H1 (cell line): Measurements from ENCODE around the gene SULF2. TPM values are rescaled to one million over a fixed set of nuclear protein-coding genes. Genes with fewer than 3 reads are reported as not detected.

Experiments
- CTCF ChIA-PET: fragments of 300-600 bp; sonication (Branson Sonifier 250); formaldehyde crosslinking; loops from one replicate; lab custom pipeline; 2021; ENCODE audit not compliant: partially characterized antibody; lab: Charles Lee
- POLR2A ChIA-PET: fragments of 300-600 bp; sonication (Branson Sonifier 250); formaldehyde crosslinking; loops from one replicate; lab custom pipeline; 2021; ENCODE audit warnings: inconsistent platforms; ENCODE audit not compliant: partially characterized antibody; lab: Charles Lee
- DNase-seq, 2 experiments: peaks; one replicate each; pipeline versions ENCODE4 v3.0.0 to v3.0.0-alpha.2; 2010 to 2022; ENCODE audit warnings: low spot score in 2 of 2, low read depth in 1 of 2, mixed read lengths in 1 of 2
- FAIRE-seq: peaks from 2 replicates; lab custom pipeline; 2011; peaks lifted over from hg19 to GRCh38; lab: Jason Lieb, UNC
- H2AFZ ChIP-seq: 2 replicates; pipeline ENCODE4 v1.8.1; 2012; ENCODE audit warnings: low read length, inconsistent platforms
- H2AK5ac ChIP-seq: 2 replicates; pipeline ENCODE4 v1.6.1; 2013; ENCODE audit warnings: low read depth, low read length
- H2BK120ac ChIP-seq: replicated peaks from 2 replicates; pipeline ENCODE3; 2013; ENCODE audit warnings: low read depth, low read length, inconsistent platforms
- H2BK12ac ChIP-seq: 2 replicates; pipeline ENCODE4 v1.6.1; 2013; ENCODE audit warnings: low read depth, low read length
- H2BK15ac ChIP-seq: 2 replicates; pipeline ENCODE4 v1.6.1; 2013; ENCODE audit warnings: low read length
- H2BK20ac ChIP-seq: 2 replicates; pipeline ENCODE4 v1.6.1; 2013; ENCODE audit warnings: low read length
- H2BK5ac ChIP-seq: 2 replicates; pipeline ENCODE4 v1.6.1; 2013; ENCODE audit warnings: low read depth, low read length
- H3K14ac ChIP-seq: 2 replicates; pipeline ENCODE4 v1.6.1; 2013; ENCODE audit warnings: inconsistent platforms; ENCODE audit not compliant: insufficient read length
- H3K18ac ChIP-seq: 2 replicates; pipeline ENCODE4 v1.6.1; 2013; ENCODE audit warnings: low read length; ENCODE audit errors: extremely low read depth
- H3K23ac ChIP-seq: 2 replicates; pipeline ENCODE4 v1.6.1; 2013; ENCODE audit warnings: inconsistent platforms; ENCODE audit not compliant: insufficient read length
- H3K23me2 ChIP-seq: 2 replicates; pipeline ENCODE4 v1.6.1; 2013; ENCODE audit warnings: low read depth, low read length
- H3K27ac ChIP-seq: 2 replicates; pipeline ENCODE4 v1.6.1; 2011; ENCODE audit warnings: low read depth, low read length, inconsistent platforms
- H3K27me3 ChIP-seq, 4 experiments: replicated peaks in 1 of 4; 1 replicate in 1 of 4; 2 replicates in 3 of 4; pipeline versions ENCODE4 v1.6.1 to v1.8.1; 2011 to 2013; ENCODE audit warnings: low read length in 3 of 4, mild to moderate bottlenecking in 3 of 4, inconsistent platforms in 2 of 4, mixed read lengths in 2 of 4, moderate library complexity in 1 of 4; ENCODE audit not compliant: control insufficient read depth in 3 of 4, insufficient read depth in 3 of 4; ENCODE audit errors: extremely low read depth in 1 of 4
- H3K36me3 ChIP-seq, 4 experiments: 2 replicates each; pipeline versions ENCODE4 v1.6.1 to v1.8.1; 2011 to 2013; ENCODE audit warnings: mild to moderate bottlenecking in 4 of 4, low read length in 3 of 4, moderate library complexity in 2 of 4, control low read depth in 1 of 4, inconsistent platforms in 1 of 4; ENCODE audit not compliant: insufficient read depth in 4 of 4, control insufficient read depth in 2 of 4
- H3K4ac ChIP-seq: replicated peaks from 2 replicates; pipeline ENCODE3; 2013; ENCODE audit warnings: low read length, low read depth, mixed read lengths, inconsistent platforms; ENCODE audit not compliant: insufficient read length
- H3K4me1 ChIP-seq, 4 experiments: replicated peaks in 1 of 4; 1 replicate in 1 of 4; 2 replicates in 3 of 4; pipeline versions ENCODE4 v1.6.1 to v1.8.1; 2011 to 2013; ENCODE audit warnings: low read length in 3 of 4, inconsistent platforms in 2 of 4, mixed read lengths in 1 of 4; ENCODE audit not compliant: insufficient read depth in 4 of 4, control insufficient read depth in 3 of 4
- H3K4me2 ChIP-seq, 2 experiments: 2 replicates each; pipeline versions ENCODE4 v1.6.1 to v1.8.1; 2011 to 2013; ENCODE audit warnings: low read depth in 2 of 2, low read length in 2 of 2, control low read depth in 1 of 2, inconsistent platforms in 1 of 2, mild to moderate bottlenecking in 1 of 2; ENCODE audit not compliant: insufficient read depth in 1 of 2
- H3K4me3 ChIP-seq, 4 experiments: fragments of 200-600, 300-600 bp in 1 of 4; sonication (generic), shearing (Covaris generic), sonication (Bioruptor Twin) in 1 of 4; 2 replicates each; pipeline versions ENCODE4 v1.5.1 to v1.8.1; 2011 to 2016; ENCODE audit warnings: low read length in 4 of 4, low read depth in 3 of 4, control low read depth in 2 of 4, inconsistent platforms in 2 of 4, mild to moderate bottlenecking in 2 of 4, mixed read lengths in 1 of 4, moderate library complexity in 1 of 4; ENCODE audit not compliant: insufficient read depth in 2 of 4; ENCODE audit errors: extremely low read depth in 1 of 4
- H3K56ac ChIP-seq: replicated peaks from 2 replicates; pipeline ENCODE3; 2013; ENCODE audit warnings: low read depth, mild to moderate bottlenecking, mixed read lengths, low read length, inconsistent platforms; ENCODE audit not compliant: insufficient read length
- H3K79me1 ChIP-seq: 2 replicates; pipeline ENCODE4 v1.6.1; 2013; ENCODE audit warnings: low read depth, low read length, control low read depth
- H3K79me2 ChIP-seq, 2 experiments: 2 replicates each; pipeline versions ENCODE4 v1.6.1 to v1.8.1; 2012 to 2013; ENCODE audit warnings: low read length in 2 of 2, mild to moderate bottlenecking in 2 of 2, inconsistent platforms in 1 of 2; ENCODE audit not compliant: insufficient read depth in 2 of 2, control insufficient read depth in 1 of 2
- H3K9ac ChIP-seq, 4 experiments: replicated peaks in 1 of 4; 1 replicate in 1 of 4; 2 replicates in 3 of 4; pipeline versions ENCODE4 v1.6.1 to v1.8.1; 2011 to 2013; ENCODE audit warnings: low read depth in 3 of 4, low read length in 3 of 4, control low read depth in 2 of 4, mild to moderate bottlenecking in 2 of 4, moderate library complexity in 2 of 4, inconsistent platforms in 1 of 4; ENCODE audit errors: extremely low read depth in 1 of 4
- H3K9me3 ChIP-seq, 2 experiments: 2 replicates each; pipeline versions ENCODE4 v1.6.1 to v1.8.1; 2012 to 2013; ENCODE audit warnings: mild to moderate bottlenecking in 2 of 2, moderate library complexity in 2 of 2, control low read depth in 1 of 2, inconsistent platforms in 1 of 2, low read depth in 1 of 2, low read length in 1 of 2, mixed read lengths in 1 of 2; ENCODE audit not compliant: insufficient read depth in 2 of 2
- H4K20me1 ChIP-seq, 2 experiments: replicated peaks in 1 of 2; 2 replicates each; pipeline versions ENCODE3 to v1.8.1; 2011 to 2013; ENCODE audit warnings: inconsistent platforms in 2 of 2, low read length in 2 of 2, mild to moderate bottlenecking in 1 of 2; ENCODE audit not compliant: insufficient read depth in 2 of 2, control insufficient read depth in 1 of 2
- H4K5ac ChIP-seq: 2 replicates; pipeline ENCODE4 v1.6.1; 2013; ENCODE audit warnings: low read length, low read depth, mixed read lengths, inconsistent platforms; ENCODE audit not compliant: insufficient read length
- H4K8ac ChIP-seq: 2 replicates; pipeline ENCODE4 v1.8.0; 2013; ENCODE audit warnings: mild to moderate bottlenecking, moderate library complexity, low read length, inconsistent platforms; ENCODE audit not compliant: insufficient read depth; ENCODE audit errors: extremely low read depth
- H4K91ac ChIP-seq: replicated peaks from 2 replicates; pipeline ENCODE3; 2013; ENCODE audit warnings: low read length, mixed read lengths, inconsistent platforms; ENCODE audit not compliant: insufficient read length
- BRCA1 ChIP-seq: IDR thresholded peaks from 2 replicates; pipeline ENCODE4 v1.6.1; 2012; ENCODE audit warnings: low read depth, low read length, improper control_type of control experiment
- CBX8 ChIP-seq: fragments of 300-800, 300-1000 bp; sonication (generic); IDR thresholded peaks from 2 replicates; pipeline ENCODE4 v1.7.1; 2016; ENCODE audit warnings: low read depth, low read length, borderline replicate concordance
- CTBP2 ChIP-seq: IDR thresholded peaks from 2 replicates; pipeline ENCODE4 v1.7.0; 2011; ENCODE audit warnings: borderline replicate concordance, mild to moderate bottlenecking, moderate library complexity, mixed read lengths, low read length; ENCODE audit not compliant: insufficient read depth, insufficient read length
- CTCF ChIP-seq, 3 experiments: IDR thresholded peaks; 1 replicate in 2 of 3; 2 replicates in 1 of 3; pipeline versions ENCODE4 v1.5.1 to v1.6.1; 2011; ENCODE audit warnings: low read length in 3 of 3, mild to moderate bottlenecking in 3 of 3, inconsistent platforms in 2 of 3, low read depth in 1 of 3, moderate library complexity in 1 of 3; ENCODE audit not compliant: insufficient read depth in 1 of 3; ENCODE audit errors: control extremely low read depth in 1 of 3
- EGR1 ChIP-seq: IDR thresholded peaks from 2 replicates; pipeline ENCODE4 v1.6.1; 2011; ENCODE audit warnings: low read depth, low read length, borderline replicate concordance
- EP300 ChIP-seq, 2 experiments: IDR thresholded peaks; 1 replicate in 1 of 2; 2 replicates in 1 of 2; pipeline ENCODE4 v1.6.1; 2011 to 2012; ENCODE audit warnings: low read depth in 2 of 2, low read length in 2 of 2, mild to moderate bottlenecking in 2 of 2, borderline replicate concordance in 1 of 2, inconsistent platforms in 1 of 2, moderate library complexity in 1 of 2
- JUND ChIP-seq: IDR thresholded peaks from 2 replicates; pipeline ENCODE4 v1.6.1; 2011; ENCODE audit warnings: mild to moderate bottlenecking, improper control_type of control experiment, low read length
- KDM1A ChIP-seq: fragments of 200-600, 300-600 bp; sonication (generic); IDR thresholded peaks from 2 replicates; pipeline ENCODE4 v1.7.1; 2016; ENCODE audit warnings: mild to moderate bottlenecking, low read length, borderline replicate concordance
- POLR2A ChIP-seq, 2 experiments: IDR thresholded peaks; 1 replicate in 1 of 2; 2 replicates in 1 of 2; pipeline ENCODE4 v1.6.1; 2011; ENCODE audit warnings: low read depth in 2 of 2, low read length in 2 of 2, mild to moderate bottlenecking in 2 of 2; ENCODE audit errors: control extremely low read depth in 1 of 2
- SIN3A ChIP-seq, 2 experiments: IDR thresholded peaks in 1 of 2; conservative IDR thresholded peaks in 1 of 2; 2 replicates each; pipeline ENCODE4 v1.6.1; 2011 to 2012; ENCODE audit warnings: low read length in 2 of 2, improper control_type of control experiment in 1 of 2, low read depth in 1 of 2, mild to moderate bottlenecking in 1 of 2
- ZNF274 ChIP-seq: IDR thresholded peaks from 2 replicates; pipeline ENCODE4 v1.7.0; 2012; ENCODE audit warnings: low read length, borderline replicate concordance; ENCODE audit errors: extremely low read depth
- WGBS, 2 experiments: shearing (Covaris generic) in 1 of 2; methylation state at CpG; one replicate each; pipeline versions ENCODE4 v1.1.6 to v1.1.7; 2013 to 2015; ENCODE audit warnings: low lambda C conversion rate in 2 of 2, mixed read lengths in 2 of 2, inconsistent platforms in 1 of 2, low coverage in 1 of 2, missing lambda C conversion rate in 1 of 2; ENCODE audit not compliant: insufficient replicate concordance in 2 of 2, insufficient coverage in 1 of 2, insufficient read length in 1 of 2; ENCODE audit errors: extremely low coverage in 1 of 2, missing lambda C conversion rate in 1 of 2; 5-methylcytosine and 5-hydroxymethylcytosine counted together
- polyA plus RNA-seq, 7 experiments: library from polyadenylated mRNA; depleted of rRNA in 3 of 7; stranded (reverse) in 5 of 7; unstranded in 2 of 7; fragments of >200 nt in 5 of 7; fragments of 200-250 nt in 2 of 7; gene quantifications; 1 replicate in 5 of 7; 2 replicates in 1 of 7; 4 replicates in 1 of 7; pipeline versions ENCODE4 v1.2.1 to v1.2.3, GENCODE V29; 2011 to 2013; ENCODE audit warnings: missing spikeins in 2 of 7, mixed read lengths in 2 of 7
- total RNA-seq: library from RNA; stranded (reverse); fragmentation: NEBNext Ultra II Directional; extraction: Animal tissue kit (Norgen Biotek cat#: 25700); gene quantifications from 2 replicates; pipeline ENCODE4 v1.2.1, GENCODE V29; 2021

The SULF2 gene
- total and polyA plus RNA-seq, 2 of the 8 experiments (the other 6 are each of a cell fraction or from before 2014, with no cell fraction given), result 15.7 to 28.2 TPM

GRCh38 chr20:47747669-47748031 lies 37.6 kb downstream of the SULF2 start:
- no peak overlapping the region for H4K91ac ChIP-seq
- no peaks in the 10 kb centered on the region for H3K79me2 ChIP-seq
- ChIA-PET POLR2A (no interaction called here), CTCF (interaction anchor here (0.6 to 1.3 kb wide), 3 partner anchors 20 to 227 kb away, joined by 3 read pairs; no protein-coding TSS in a partner anchor)
- 94% methylated on average over 10 of the region's 10 CpGs; no CpG with 5 or more reads in 1 of the 2 experiments for WGBS, 2 experiments
- no peak overlapping the region for H3K27ac ChIP-seq
- no peak overlapping the region for H3K14ac ChIP-seq
- H3K18ac ChIP-seq, result no peak overlapping the region
- H2BK15ac ChIP-seq, result no peak overlapping the region
- no peak overlapping the region for H3K9ac ChIP-seq
- no peak overlapping the region for H4K5ac ChIP-seq
- FAIRE-seq (no peak), DNase-seq (no peak)
- H2BK12ac ChIP-seq, result no peak overlapping the region
- no peak overlapping the region for H3K4me2 ChIP-seq
- H2BK120ac ChIP-seq, result no peak overlapping the region
- no peak overlapping the region for H3K4me3 ChIP-seq
- H3K56ac ChIP-seq, result no peak overlapping the region
- no peaks in the 10 kb centered on the region for H3K36me3 ChIP-seq
- no peaks in the 10 kb centered on the region for H3K9me3 ChIP-seq
- no peaks in the 10 kb centered on the region; a peak in 1 of 7 replicates for H3K4me1 ChIP-seq
- H3K79me1 ChIP-seq, result no peaks in the 10 kb centered on the region
- H3K23ac ChIP-seq, result no peak overlapping the region
- no peak overlapping the region for H2BK20ac ChIP-seq
- no peaks in the 10 kb centered on the region for H3K27me3 ChIP-seq
- no peak overlapping the region; the same call in 1 of the 2 replicates for H2BK5ac ChIP-seq
- H4K8ac ChIP-seq, result no peak overlapping the region
- H2AK5ac ChIP-seq, result no peak overlapping the region
- H2AFZ ChIP-seq, result no peak overlapping the region
- H3K4ac ChIP-seq, result no peak overlapping the region
- peaks cover 0 to 6% of the 10 kb centered on the region in 2 experiments for H4K20me1 ChIP-seq
- no peaks in the 10 kb centered on the region for H3K23me2 ChIP-seq
- TF ChIP-seq POLR2A (IDR thresholded peaks at IDR 0.05; ENCODE audit: control extremely low read depth in 1 of 2, low read depth in 2 of 2, low read length in 2 of 2) (no peak), SIN3A (conservative IDR thresholded peaks at IDR 0.05 in 1 of 2, IDR thresholded peaks at IDR 0.05 in 1 of 2; ENCODE audit: low read depth in 1 of 2, low read length in 2 of 2) (no peak), EGR1 (no peak), CBX8 (no peak), BRCA1 (no peak), JUND (no peak), CTCF (IDR thresholded peaks at IDR 0.05; ENCODE audit: control extremely low read depth in 1 of 3, insufficient read depth in 1 of 3, low read depth in 1 of 3, low read length in 3 of 3) (no peak), KDM1A (no peak), EP300 (IDR thresholded peaks at IDR 0.05; ENCODE audit: borderline replicate concordance in 1 of 2, low read depth in 2 of 2, low read length in 2 of 2) (no peak), ZNF274 (no peak), CTBP2 (no peak)
